K562 (cell line): ENCODE data around the gene LRRC71. TPM values are rescaled to one million over a fixed set of nuclear protein-coding genes. Genes with fewer than 3 reads are reported as not detected.

ENCODE experiments used
- ASH1L ChIP-seq: fragments of 450-650 bp; IDR thresholded peaks from 2 replicates; pipeline ENCODE4 v1.6.1; 2018; ENCODE audit warnings: borderline replicate concordance, mild to moderate bottlenecking, low read depth; ENCODE audit not compliant: partially characterized antibody
- BRF1 ChIP-seq: IDR thresholded peaks from 3 replicates; pipeline ENCODE4 v1.6.1; 2011; ENCODE audit warnings: borderline replicate concordance, mild to moderate bottlenecking; ENCODE audit not compliant: insufficient read length; ENCODE audit errors: extremely low read depth
- CBFA2T3 ChIP-seq: fragments of 450-650 bp; IDR thresholded peaks from 2 replicates; pipeline ENCODE4 v1.6.1; 2017
- CTBP1 ChIP-seq: fragments of 450-650 bp; IDR thresholded peaks from 2 replicates; pipeline ENCODE4 v1.6.1; 2016; ENCODE audit warnings: borderline replicate concordance
- DMBX1 ChIP-seq: fragments of 250-450 bp; sonication (Bioruptor Pico); IDR thresholded peaks from 2 replicates; pipeline ENCODE4 v1.8.0; 2022; ENCODE audit warnings: inconsistent platforms, mild to moderate bottlenecking, moderate library complexity, borderline replicate concordance
- ERF ChIP-seq: fragments of 450-650 bp; formaldehyde crosslinking; IDR thresholded peaks from 2 replicates; pipeline ENCODE4 v1.4.0; 2020; ENCODE audit warnings: mild to moderate bottlenecking, mixed read lengths
- FOXA1 ChIP-seq: fragments of 450-650 bp; IDR thresholded peaks from 2 replicates; pipeline ENCODE4 v1.6.1; 2016; ENCODE audit warnings: mild to moderate bottlenecking, borderline replicate concordance
- IRF9 ChIP-seq: fragments of 450-650 bp; IDR thresholded peaks from 2 replicates; pipeline ENCODE4 v1.6.1; 2016; ENCODE audit warnings: missing biosample characterization, missing genetic modification characterization
- KDM1A ChIP-seq, 2 experiments: fragments of 450-650 bp; IDR thresholded peaks; 2 replicates each; pipeline ENCODE4 v1.6.1; 2016; ENCODE audit warnings: mild to moderate bottlenecking in 2 of 2
- KLF13 ChIP-seq: fragments of 450-650 bp; IDR thresholded peaks from 2 replicates; pipeline ENCODE4 v1.6.1; 2016; ENCODE audit warnings: missing genetic modification characterization, low read depth, mild to moderate bottlenecking, missing compliant biosample characterization, moderate library complexity, borderline replicate concordance
- MCM3 ChIP-seq: fragments of 450-650 bp; IDR thresholded peaks from 2 replicates; pipeline ENCODE4 v1.6.1; 2016
- MECOM ChIP-seq: fragments of 250-450 bp; sonication (Bioruptor Pico); IDR thresholded peaks from 2 replicates; pipeline ENCODE4 v1.8.0; 2022; ENCODE audit warnings: inconsistent platforms
- MNT ChIP-seq, 2 experiments: fragments of 450-650 bp; conservative IDR thresholded peaks; 2 replicates each; pipeline ENCODE4 v1.6.1; 2017; ENCODE audit warnings: mild to moderate bottlenecking in 2 of 2, moderate library complexity in 2 of 2
- NFATC3 ChIP-seq: fragments of 450-650 bp; IDR thresholded peaks from 2 replicates; pipeline ENCODE4 v1.6.1; 2017; ENCODE audit warnings: mild to moderate bottlenecking
- PHF20 ChIP-seq: fragments of 450-650 bp; IDR thresholded peaks from 2 replicates; pipeline ENCODE4 v1.6.1; 2018; ENCODE audit not compliant: partially characterized antibody
- POLR3A ChIP-seq: IDR thresholded peaks from 2 replicates; pipeline ENCODE4 v1.6.1; 2011; ENCODE audit warnings: borderline replicate concordance, mild to moderate bottlenecking, moderate library complexity; ENCODE audit not compliant: insufficient read length, insufficient read depth; ENCODE audit errors: extremely low read depth
- RFX5 ChIP-seq: IDR thresholded peaks from 2 replicates; pipeline ENCODE4 v1.6.1; 2011; ENCODE audit warnings: low read depth, mild to moderate bottlenecking, improper control_type of control experiment, low read length
- RNF2 ChIP-seq: sonication (generic); IDR thresholded peaks from 2 replicates; pipeline ENCODE4 v1.6.1; 2016
- SNIP1 ChIP-seq: fragments of 450-650 bp; IDR thresholded peaks from 2 replicates; pipeline ENCODE4 v1.7.1; 2017; ENCODE audit warnings: low read depth, mild to moderate bottlenecking
- SREBF2 ChIP-seq: sonication (generic); formaldehyde crosslinking; IDR thresholded peaks from 2 replicates; pipeline ENCODE4 v1.4.0; 2020; ENCODE audit warnings: mild to moderate bottlenecking, missing genetic modification reagents
- SRSF7 ChIP-seq: fragments of 200-400 bp; formaldehyde crosslinking; optimal IDR thresholded peaks from 2 replicates; pipeline ENCODE3; 2017; ENCODE audit warnings: mild to moderate bottlenecking, low read depth, low read length
- TEAD2 ChIP-seq: fragments of 450-650 bp; IDR thresholded peaks from 2 replicates; pipeline ENCODE4 v1.6.1; 2016; ENCODE audit warnings: missing genetic modification characterization, control low read depth, missing compliant biosample characterization
- U2AF2 ChIP-seq: fragments of 200-400 bp; formaldehyde crosslinking; optimal IDR thresholded peaks from 2 replicates; pipeline ENCODE3; 2017; ENCODE audit warnings: low read depth, mild to moderate bottlenecking, low read length
- ZBTB12 ChIP-seq: fragments of 250-450 bp; sonication (Bioruptor Pico); IDR thresholded peaks from 2 replicates; pipeline ENCODE4 v1.4.0; 2020
- ZKSCAN8 ChIP-seq: fragments of 200-800 bp; sonication (Bioruptor generic); IDR thresholded peaks from 2 replicates; pipeline ENCODE4 v1.6.1; 2016; ENCODE audit warnings: missing genetic modification characterization, missing compliant biosample characterization
- ZNF354B ChIP-seq: fragments of 250-450 bp; sonication (Bioruptor Pico); IDR thresholded peaks from 2 replicates; pipeline ENCODE4 v1.4.0; 2020
- ZNF583 ChIP-seq: fragments of 250-450 bp; sonication (Bioruptor Pico); IDR thresholded peaks from 2 replicates; pipeline ENCODE4 v1.4.0; 2020
- polyA plus RNA-seq, 8 experiments: library from polyadenylated mRNA; depleted of rRNA in 4 of 8; stranded (reverse) in 5 of 8; unstranded in 3 of 8; fragments of >200 nt; fragmentation: Nextera tagmentation in 2 of 8; fragmentation: Illumina TruSeq in 1 of 8; extraction: Ambion mirVana in 2 of 8; extraction: Trizol in 1 of 8; gene quantifications; 2 replicates each; pipeline versions ENCODE4 v1.2.1 to v1.2.3, GENCODE V29; 2011 to 2014; ENCODE audit warnings: inconsistent platforms in 1 of 8, missing spikeins in 1 of 8
- total RNA-seq, 7 experiments: library from RNA; depleted of rRNA in 6 of 7; stranded (reverse); fragments of >200 nt in 6 of 7; fragmentation: Illumina TruSeq in 2 of 7; extraction: Trizol in 2 of 7; gene quantifications; 2 replicates each; pipeline versions ENCODE4 v1.2.1 to v1.2.3, GENCODE V29; 2011 to 2021; ENCODE audit warnings: low replicate concordance in 1 of 7

LRRC71 gene
- total and polyA plus RNA-seq, 9 of the 15 experiments (the other 6 are each of a cell fraction or from before 2014, with no cell fraction given), result 0.06 to 1.2 (median 0.51) TPM; not detected in 1

DNA sequence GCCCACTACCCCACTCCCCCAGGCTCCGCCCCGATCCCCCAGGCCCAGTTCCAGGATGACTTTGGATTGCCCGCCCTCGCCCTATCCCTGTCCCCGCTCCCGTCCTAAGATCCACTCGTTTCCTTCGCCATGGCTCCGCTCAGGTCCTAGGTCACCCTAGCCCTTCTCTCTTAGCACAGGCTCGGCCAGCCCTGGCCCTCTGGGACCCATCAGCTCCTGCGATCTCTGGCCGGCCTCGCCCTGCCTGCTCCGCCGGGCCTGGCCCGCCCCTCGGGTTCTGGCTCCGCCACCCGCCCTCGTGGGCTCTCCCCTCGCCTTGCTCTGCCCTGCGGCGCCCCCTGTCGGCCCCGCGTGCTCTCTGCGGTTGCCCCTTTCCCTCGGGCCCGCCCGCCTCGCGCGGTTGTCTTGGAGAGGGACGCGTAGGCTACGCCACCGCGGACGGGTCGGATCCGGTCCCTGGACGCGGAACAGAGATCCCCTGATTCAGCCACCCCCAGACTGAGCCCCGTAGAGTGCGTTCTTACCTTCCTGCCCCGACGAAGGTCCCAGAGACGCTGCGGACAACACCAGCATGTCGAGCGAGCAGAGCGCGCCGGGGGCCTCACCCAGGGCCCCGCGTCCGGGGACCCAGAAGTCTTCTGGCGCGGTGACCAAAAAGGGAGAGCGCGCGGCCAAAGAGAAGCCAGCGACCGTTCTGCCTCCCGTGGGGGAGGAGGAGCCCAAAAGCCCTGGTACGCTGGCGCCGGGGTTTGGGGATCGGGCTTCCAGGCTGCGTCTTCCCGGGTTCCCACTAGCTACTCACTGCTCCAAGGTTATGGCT is at the start of gene LRRC71 (continued):
- TF ChIP-seq ZKSCAN8 (CRISPR knock-in tag), result no peak
- no peak for TF ChIP-seq ZNF583 (CRISPR knock-in tag)
- no peak for TF ChIP-seq U2AF2
- TF ChIP-seq ZBTB12 (CRISPR knock-in tag), result no peak
- TF ChIP-seq RNF2, result peak; percentile 51; the same call in 1 of the 2 replicates
- TF ChIP-seq IRF9 (tag), result no peak
- no peak for TF ChIP-seq RFX5
- TF ChIP-seq ERF, result no peak
- TF ChIP-seq SRSF7, result no peak
- TF ChIP-seq CBFA2T3, result peak; percentile 13; the same call in 1 of the 2 replicates
- no peak for TF ChIP-seq POLR3A
- no peak for TF ChIP-seq MECOM (CRISPR knock-in tag)
- no peak for TF ChIP-seq DMBX1 (CRISPR knock-in tag)
- no peak for TF ChIP-seq TEAD2
- peak; percentile 92 for TF ChIP-seq CTBP1
- no peak for TF ChIP-seq ZNF354B
- no peak for TF ChIP-seq FOXA1
- no peak for TF ChIP-seq SREBF2 (CRISPR knock-in tag)
- TF ChIP-seq MNT (conservative IDR thresholded peaks at IDR 0.05), result peak; percentile 78 to 89
- TF ChIP-seq NFATC3, result no peak
- TF ChIP-seq MCM3, result no peak
- no peak for TF ChIP-seq KDM1A (IDR thresholded peaks at IDR 0.05)
- no peak for TF ChIP-seq BRF1
- TF ChIP-seq SNIP1, result no peak
- peak; percentile 78; the same call in 1 of the 2 replicates for TF ChIP-seq KLF13 (tag)
- TF ChIP-seq PHF20, result no peak
- TF ChIP-seq ASH1L, result no peak
